Cerebellar nuclear complex (tissue), 1 donor: ENCODE measurements around the gene ARMC2.
A peak's percentile ranks its signal among the peaks of the same experiment; 100 is the strongest.
"Not testable (repeated sequence)": the region's sequence is repeated elsewhere in the genome, so short reads cannot be mapped to it uniquely, and the experiment has no call there.

Experiments used
- DNase-seq, 2 experiments: peaks; one replicate each; lab custom pipeline; 2025; lab: John Stamatoyannopoulos, UW

ARMC2 gene

GRCh38 chr6:108916026-108916686, 67.9 kb downstream of the ARMC2 start:
- DNase-seq = no peak

GRCh38 chr6:108920751-108921150, 72.5 kb downstream of the ARMC2 start:
- DNase-seq = no peak

GRCh38 chr6:108921547-108922361, 73.5 kb downstream of the ARMC2 start:
- DNase-seq = no peak

GRCh38 chr6:108922499-108922898, 74.3 kb downstream of the ARMC2 start:
- no peak for DNase-seq

- no peak for DNase-seq
Measured at GRCh38 chr6:108927927-108928326, 79.7 kb downstream of the ARMC2 start.

GRCh38 chr6:108928650-108929049, 80.4 kb downstream of the ARMC2 start:
- DNase-seq = no peak

- not testable (repeated sequence) for DNase-seq
Measured at GRCh38 chr6:108931090-108931489, 82.9 kb downstream of the ARMC2 start.

- no peak for DNase-seq
Measured at GRCh38 chr6:108937170-108937569, 88.9 kb downstream of the ARMC2 start.

- no peak for DNase-seq
Measured at GRCh38 chr6:108940741-108941140, 92.5 kb downstream of the ARMC2 start.

GRCh38 chr6:108941281-108941680, 93.1 kb downstream of the ARMC2 start:
- DNase-seq = no peak

- DNase-seq = no peak
Measured at GRCh38 chr6:108941859-108942258, 93.6 kb downstream of the ARMC2 start.

GRCh38 chr6:108942556-108943492, 94.6 kb downstream of the ARMC2 start:
- DNase-seq = no peak

- peak in 1 of 2 experiments; percentile 12 for DNase-seq
Measured at GRCh38 chr6:108944071-108944470, 95.8 kb downstream of the ARMC2 start.

GRCh38 chr6:108944707-108945680, 96.8 kb downstream of the ARMC2 start:
- DNase-seq = peak; percentile 10 to 74

GRCh38 chr6:108945681-108946159, 97.5 kb downstream of the ARMC2 start:
- peak; percentile 95 to 99 for DNase-seq

GRCh38 chr6:108946695-108947094, 98.5 kb downstream of the ARMC2 start:
- DNase-seq = no peak

- DNase-seq = no peak
Measured at GRCh38 chr6:108947114-108947854, 99.1 kb downstream of the ARMC2 start.

- DNase-seq = peak; percentile 37 to 77
Measured at GRCh38 chr6:108948181-108948661, 100.0 kb downstream of the ARMC2 start.

- no peak for DNase-seq
Measured at GRCh38 chr6:108951351-108951953, 103.2 kb downstream of the ARMC2 start.
